Ishikawa (cell line): ENCODE measurements around the gene SRGAP1.

Source experiments
- CEBPB ChIP-seq: IDR thresholded peaks from 2 replicates; pipeline ENCODE4 v1.6.1; 2012
- TAF1 ChIP-seq: IDR thresholded peaks from 2 replicates; pipeline ENCODE4 v1.6.1; 2012; ENCODE audit warnings: low read depth, mild to moderate bottlenecking

GRCh38 chr12:63957496-63957895 is 113.0 kb downstream of the SRGAP1 start:
- TF ChIP-seq TAF1 (no peak), CEBPB (no peak)
